CD4-positive, CD25-positive, alpha-beta regulatory T cell (primary cell): ENCODE data around the gene TMEM107. TPM values are rescaled to one million over a fixed set of nuclear protein-coding genes. Genes with fewer than 3 reads are reported as not detected.
"Not testable (repeated sequence)": the region's sequence is repeated elsewhere in the genome, so short reads cannot be mapped to it uniquely, and the experiment has no call there.

ENCODE experiments used
- ATAC-seq, 2 donors: fragments of 150-1000 bp; cut with Tn5 transposase; one replicate each; pipeline ENCODE4 v1.10.0; 2021; ENCODE audit warnings: low read depth in 2 of 2, moderate number of reproducible peaks in 2 of 2, moderate library complexity in 1 of 2
- DNase-seq, 3 donors: peaks; one replicate each; pipeline versions ENCODE4 v3.0.0 to v3.0.0-alpha.2; 2012 to 2022; ENCODE audit warnings: mixed read lengths in 1 of 3
- H3K27ac ChIP-seq: one replicate; pipeline ENCODE4 v1.7.0; 2013; ENCODE audit warnings: mild to moderate bottlenecking, low read length; ENCODE audit not compliant: insufficient read depth, poor library complexity, severe bottlenecking
- H3K27me3 ChIP-seq: one replicate; pipeline ENCODE4 v1.7.0; 2013; ENCODE audit warnings: low read length; ENCODE audit not compliant: control insufficient read depth, insufficient read depth
- H3K36me3 ChIP-seq: one replicate; pipeline ENCODE4 v1.7.0; 2013; ENCODE audit warnings: mild to moderate bottlenecking, low read length, moderate library complexity; ENCODE audit not compliant: control insufficient read depth, insufficient read depth
- H3K4me1 ChIP-seq: 2 replicates; pipeline ENCODE4 v1.7.0; 2013; ENCODE audit warnings: mild to moderate bottlenecking, low read length; ENCODE audit not compliant: insufficient read depth, control insufficient read depth, poor library complexity, severe bottlenecking
- H3K4me3 ChIP-seq: one replicate; pipeline ENCODE4 v1.7.0; 2013; ENCODE audit warnings: low read depth, mild to moderate bottlenecking, low read length, moderate library complexity
- H3K9me3 ChIP-seq, 2 experiments: 1 replicate in 1 of 2; 2 replicates in 1 of 2; pipeline ENCODE4 v1.7.0; 2013; ENCODE audit warnings: low read length in 2 of 2, mild to moderate bottlenecking in 1 of 2, moderate library complexity in 1 of 2; ENCODE audit not compliant: control insufficient read depth in 2 of 2
- H3K27ac Mint-ChIP-seq, 3 donors: one replicate each; pipeline ENCODE4 v1.8.0; 2020 to 2022; ENCODE audit warnings: mild to moderate bottlenecking in 3 of 3, mixed read lengths in 3 of 3, moderate library complexity in 2 of 3
- H3K27me3 Mint-ChIP-seq: one replicate; pipeline ENCODE4 v1.8.0; 2022; ENCODE audit warnings: mild to moderate bottlenecking, mixed read lengths
- H3K36me3 Mint-ChIP-seq: one replicate; pipeline ENCODE4 v1.8.0; 2020; ENCODE audit warnings: mixed read lengths
- H3K4me1 Mint-ChIP-seq, 4 donors: one replicate each; pipeline ENCODE4 v1.8.0; 2020 to 2022; ENCODE audit warnings: mixed read lengths in 4 of 4, mild to moderate bottlenecking in 1 of 4
- H3K4me3 Mint-ChIP-seq, 4 donors: one replicate each; pipeline ENCODE4 v1.8.0; 2020 to 2022; ENCODE audit warnings: mild to moderate bottlenecking in 4 of 4, mixed read lengths in 4 of 4, moderate library complexity in 3 of 4
- H3K9me3 Mint-ChIP-seq, 7 donors: one replicate each; pipeline ENCODE4 v1.8.0; 2020 to 2022; ENCODE audit warnings: mixed read lengths in 7 of 7, mild to moderate bottlenecking in 3 of 7, moderate library complexity in 2 of 7
- polyA plus RNA-seq, 4 donors: library from polyadenylated mRNA; unstranded; fragments of 300-500 nt; fragmentation: Illumina TruSeq; gene quantifications; one replicate each; pipeline ENCODE4 v1.2.3, GENCODE V29; 2021
- total RNA-seq: library from RNA; stranded (reverse); gene quantifications from one replicate; pipeline ENCODE4 v1.2.3, GENCODE V29; 2022

Gene TMEM107
- total and polyA plus RNA-seq, 5 donors from 2014 or later = 20.6 to 38.9 (median 29.6) TPM

GRCh38 chr17:8220783-8221662, 44.8 kb upstream of the TMEM107 start:
- peak overlapping the region; percentile 97 to 98 (median 98) for H3K27ac Mint-ChIP-seq
- no peaks in the 10 kb centered on the region for H3K9me3 ChIP-seq
- peaks cover 11 to 54% (median 36%) of the 10 kb centered on the region in 4 donors for H3K4me1 Mint-ChIP-seq
- H3K36me3 Mint-ChIP-seq = peaks cover 19% of the 10 kb centered on the region
- peak overlapping the region; percentile 92 to 97 (median 94) for H3K4me3 Mint-ChIP-seq
- DNase-seq (peak; percentile 76 to 88 (median 85)), ATAC-seq (peak; percentile 6 to 8)
- peaks cover 26% of the 10 kb centered on the region for H3K27me3 Mint-ChIP-seq
- peak overlapping the region; percentile 98 for H3K4me3 ChIP-seq
- peaks cover 0 to 22% (median 0%) of the 10 kb centered on the region in 7 donors for H3K9me3 Mint-ChIP-seq
- peak overlapping the region; percentile 96 for H3K27ac ChIP-seq
- peaks cover 3% of the 10 kb centered on the region for H3K36me3 ChIP-seq
- peaks cover 39% of the 10 kb centered on the region for H3K4me1 ChIP-seq
- no peaks in the 10 kb centered on the region for H3K27me3 ChIP-seq

GRCh38 chr17:8214000-8214399, 37.8 kb upstream of the TMEM107 start:
- not testable (repeated sequence) for ATAC-seq, H3K36me3 Mint-ChIP-seq, H3K27ac Mint-ChIP-seq, H3K27me3 Mint-ChIP-seq, H3K9me3 ChIP-seq, H3K9me3 Mint-ChIP-seq, H3K4me3 ChIP-seq, H3K36me3 ChIP-seq, H3K27me3 ChIP-seq, DNase-seq, H3K27ac ChIP-seq
- peak overlapping the region in 2 of 4 donors; percentile 66 to 69 for H3K4me3 Mint-ChIP-seq
- H3K4me1 Mint-ChIP-seq = peaks cover 0 to 19% (median 16%) of the 10 kb centered on the region in 4 donors
- H3K4me1 ChIP-seq = peaks cover 12% of the 10 kb centered on the region

- Histone ChIP-seq H3K27ac (no peak overlapping the region), H3K36me3 (no peaks in the 10 kb centered on the region), H3K9me3 (no peaks in the 10 kb centered on the region), H3K4me3 (no peak overlapping the region), H3K27me3 (no peaks in the 10 kb centered on the region), H3K4me1 (peaks cover 12% of the 10 kb centered on the region)
- ATAC-seq = no peak
- Mint-ChIP-seq H3K4me1 (peaks cover 0 to 18% (median 15%) of the 10 kb centered on the region in 4 donors), H3K36me3 (no peaks in the 10 kb centered on the region), H3K4me3 (peak overlapping the region in 2 of 4 donors; percentile 1 to 46), H3K27me3 (peaks cover 8% of the 10 kb centered on the region), H3K27ac (no peak overlapping the region), H3K9me3 (no peaks in the 10 kb centered on the region)
- DNase-seq = no peak
Measured at GRCh38 chr17:8212312-8213180, 36.4 kb upstream of the TMEM107 start.

GRCh38 chr17:8210761-8211458, 34.7 kb upstream of the TMEM107 start:
- H3K9me3 Mint-ChIP-seq = no peaks in the 10 kb centered on the region
- H3K4me1 Mint-ChIP-seq = peaks cover 0 to 21% (median 16%) of the 10 kb centered on the region in 4 donors
- peak overlapping the region; percentile 88 to 99 (median 92) for H3K4me3 Mint-ChIP-seq
- H3K27me3 Mint-ChIP-seq = peaks cover 8% of the 10 kb centered on the region
- DNase-seq (no peak), ATAC-seq (no peak)
- H3K27me3 ChIP-seq = no peaks in the 10 kb centered on the region
- no peaks in the 10 kb centered on the region for H3K36me3 ChIP-seq
- peaks cover 12% of the 10 kb centered on the region for H3K4me1 ChIP-seq
- H3K9me3 ChIP-seq = no peaks in the 10 kb centered on the region
- H3K4me3 ChIP-seq = peak overlapping the region; percentile 94
- H3K27ac Mint-ChIP-seq = peak overlapping the region; percentile 43 to 93 (median 87)
- no peaks in the 10 kb centered on the region for H3K36me3 Mint-ChIP-seq
- H3K27ac ChIP-seq = peak overlapping the region; percentile 74

- peaks cover 0 to 21% (median 16%) of the 10 kb centered on the region in 4 donors for H3K4me1 Mint-ChIP-seq
- H3K27me3 Mint-ChIP-seq = peaks cover 8% of the 10 kb centered on the region
- DNase-seq = peak; percentile 91 to 95 (median 95)
- peak within 1 kb of the TSS; percentile 87 to 93 (median 91) for H3K27ac Mint-ChIP-seq
- no peaks in the 10 kb centered on the region for H3K9me3 Mint-ChIP-seq
- peak within 1 kb of the TSS; percentile 88 to 99 (median 92) for H3K4me3 Mint-ChIP-seq
- ATAC-seq = peak; percentile 98 to 99
- H3K27me3 ChIP-seq = no peaks in the 10 kb centered on the region
- H3K27ac ChIP-seq = peak within 1 kb of the TSS; percentile 74
- peak within 1 kb of the TSS; percentile 94 for H3K4me3 ChIP-seq
- H3K36me3 ChIP-seq = no peaks in the 10 kb centered on the region
- H3K4me1 ChIP-seq = peaks cover 12% of the 10 kb centered on the region
- no peaks in the 10 kb centered on the region for H3K36me3 Mint-ChIP-seq
- H3K9me3 ChIP-seq = no peaks in the 10 kb centered on the region
Measured at GRCh38 chr17:8209907-8210760, 34.0 kb upstream of the TMEM107 start, which contains the start of gene AURKB. Gene AURKB, minus strand, starts transcription at chr17:8210575. Its CDS starts 351 bp downstream, at chr17:8210224.

- Mint-ChIP-seq H3K9me3 (no peaks in the 10 kb centered on the region), H3K27ac (no peak overlapping the region), H3K4me3 (peak overlapping the region in 1 of 4 donors; percentile 35), H3K27me3 (no peaks in the 10 kb centered on the region), H3K36me3 (no peaks in the 10 kb centered on the region), H3K4me1 (peaks cover 0 to 20% (median 16%) of the 10 kb centered on the region in 4 donors)
- Histone ChIP-seq H3K9me3 (no peaks in the 10 kb centered on the region), H3K4me1 (peaks cover 12% of the 10 kb centered on the region), H3K27me3 (no peaks in the 10 kb centered on the region), H3K36me3 (no peaks in the 10 kb centered on the region), H3K27ac (no peak overlapping the region), H3K4me3 (no peak overlapping the region)
- ATAC-seq (no peak), DNase-seq (no peak)
Measured at GRCh38 chr17:8206536-8206935, 30.4 kb upstream of the TMEM107 start.
